GM12892 (cell line): ENCODE data around the gene VIL1.

Source experiments
- POLR2A ChIP-seq: IDR thresholded peaks from 2 replicates; pipeline ENCODE4 v1.6.1; 2011; ENCODE audit warnings: low read depth, low read length, control low read depth
- POLR2AphosphoS5 ChIP-seq: IDR thresholded peaks from 2 replicates; pipeline ENCODE4 v1.6.1; 2011; ENCODE audit warnings: low read depth, low read length, control low read depth

DNA sequence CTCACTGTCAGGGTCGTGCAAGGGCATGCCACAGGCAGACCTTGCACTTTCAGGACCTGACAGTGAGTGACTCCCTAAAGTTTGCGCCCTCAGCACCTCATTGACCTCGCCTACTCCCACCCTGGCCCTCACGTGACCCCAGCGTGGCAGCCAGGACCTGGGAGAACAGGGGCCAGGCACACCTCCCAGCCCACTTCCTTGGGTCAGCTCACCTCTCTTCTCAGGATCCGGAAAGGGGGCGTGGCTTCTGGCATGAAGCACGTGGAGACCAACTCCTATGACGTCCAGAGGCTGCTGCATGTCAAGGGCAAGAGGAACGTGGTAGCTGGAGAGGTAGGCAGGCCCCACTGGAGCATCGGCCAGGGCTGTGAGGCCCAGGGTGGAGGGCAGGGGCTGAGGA, 8.8 kb downstream of the VIL1 start:
- TF ChIP-seq POLR2AphosphoS5, result no peak
- TF ChIP-seq POLR2A, result no peak
